Effector memory CD8-positive, alpha-beta T cell (primary cell): ENCODE data around the gene SETSIP.
"Not testable (repeated sequence)": the region's sequence is repeated elsewhere in the genome, so short reads cannot be mapped to it uniquely, and the experiment has no call there.

Source experiments
- ATAC-seq: fragments of 150-1000 bp; cut with Tn5 transposase; replicated peaks from 2 replicates; pipeline ENCODE4 v1.10.0; 2021; ENCODE audit warnings: mild to moderate bottlenecking, moderate library complexity
- DNase-seq, 3 experiments: peaks; one replicate each; pipeline ENCODE4 v3.0.0; 2021
- H3K27ac Mint-ChIP-seq, 2 donors: one replicate each; pipeline ENCODE4 v1.8.0; 2022; ENCODE audit warnings: mild to moderate bottlenecking in 2 of 2, mixed read lengths in 2 of 2, moderate library complexity in 2 of 2
- H3K27me3 Mint-ChIP-seq, 2 donors: one replicate each; pipeline ENCODE4 v1.8.0; 2022; ENCODE audit warnings: mixed read lengths in 2 of 2
- H3K36me3 Mint-ChIP-seq: one replicate; pipeline ENCODE4 v1.8.0; 2022; ENCODE audit warnings: mild to moderate bottlenecking, moderate library complexity, mixed read lengths; ENCODE audit not compliant: insufficient read depth
- H3K4me1 Mint-ChIP-seq, 2 donors: one replicate each; pipeline ENCODE4 v1.8.0; 2022; ENCODE audit warnings: low read depth in 2 of 2, mixed read lengths in 2 of 2
- H3K4me3 Mint-ChIP-seq, 2 donors: one replicate each; pipeline ENCODE4 v1.8.0; 2022; ENCODE audit warnings: mild to moderate bottlenecking in 2 of 2, mixed read lengths in 2 of 2, moderate library complexity in 2 of 2
- H3K9me3 Mint-ChIP-seq, 2 donors: one replicate each; pipeline ENCODE4 v1.8.0; 2022; ENCODE audit warnings: mixed read lengths in 2 of 2

SETSIP gene

GRCh38 chr1:92081031-92081430 lies 5.8 kb upstream of the SETSIP start:
- Mint-ChIP-seq H3K27me3 (no peaks in the 10 kb centered on the region), H3K4me1 (peaks cover 1 to 17% of the 10 kb centered on the region in 2 donors), H3K4me3 (peak overlapping the region; percentile 88 to 96), H3K9me3 (peaks cover 0 to 2% of the 10 kb centered on the region in 2 donors), H3K27ac (peak overlapping the region; percentile 90 to 91), H3K36me3 (no peaks in the 10 kb centered on the region)
- ATAC-seq (no peak), DNase-seq (no peak)

GRCh38 chr1:92080128-92080985 lies 5.1 kb upstream of the SETSIP start, which contains the start of gene BTBD8:
BTBD8 (plus strand) TSS chr1:92080345; CDS start chr1:92080572, 227 bp downstream.
- DNase-seq (peak; percentile 83 to 88 (median 84)), ATAC-seq (peak; percentile 94)
- peak within 1 kb of the TSS; percentile 90 to 91 for H3K27ac Mint-ChIP-seq
- peaks cover 1 to 17% of the 10 kb centered on the region in 2 donors for H3K4me1 Mint-ChIP-seq
- H3K27me3 Mint-ChIP-seq = no peaks in the 10 kb centered on the region
- H3K9me3 Mint-ChIP-seq = peaks cover 0 to 2% of the 10 kb centered on the region in 2 donors
- peak within 1 kb of the TSS; percentile 88 to 96 for H3K4me3 Mint-ChIP-seq
- H3K36me3 Mint-ChIP-seq = no peaks in the 10 kb centered on the region

- H3K36me3 Mint-ChIP-seq = no peaks in the 10 kb centered on the region
- peak overlapping the region in 1 of 2 donors; percentile 88 for H3K4me3 Mint-ChIP-seq
- H3K27ac Mint-ChIP-seq = no peak overlapping the region
- H3K9me3 Mint-ChIP-seq = no peaks in the 10 kb centered on the region
- no peak for DNase-seq
- ATAC-seq = no peak
- H3K27me3 Mint-ChIP-seq = no peaks in the 10 kb centered on the region
- peaks cover 3 to 17% of the 10 kb centered on the region in 2 donors for H3K4me1 Mint-ChIP-seq
Observed at GRCh38 chr1:92079441-92079840, 4.2 kb upstream of the SETSIP start.

- H3K27ac Mint-ChIP-seq, ATAC-seq, DNase-seq, H3K9me3 Mint-ChIP-seq, H3K27me3 Mint-ChIP-seq, H3K36me3 Mint-ChIP-seq, H3K4me3 Mint-ChIP-seq: not testable (repeated sequence)
- peaks cover 3 to 11% of the 10 kb centered on the region in 2 donors for H3K4me1 Mint-ChIP-seq
Observed at GRCh38 chr1:92078077-92078476, 2.9 kb upstream of the SETSIP start.

GRCh38 chr1:92076363-92076762 lies 1.2 kb upstream of the SETSIP start:
- DNase-seq = no peak
- no peaks in the 10 kb centered on the region for H3K27me3 Mint-ChIP-seq
- no peaks in the 10 kb centered on the region for H3K36me3 Mint-ChIP-seq
- H3K4me1 Mint-ChIP-seq = peaks cover 3 to 6% of the 10 kb centered on the region in 2 donors
- H3K9me3 Mint-ChIP-seq = no peaks in the 10 kb centered on the region
- ATAC-seq = no peak
- H3K27ac Mint-ChIP-seq = no peak overlapping the region
- no peak overlapping the region for H3K4me3 Mint-ChIP-seq

GRCh38 chr1:92074446-92074845 lies 765 bp downstream of the SETSIP start:
- not testable (repeated sequence) for H3K27ac Mint-ChIP-seq, DNase-seq, H3K4me1 Mint-ChIP-seq, H3K4me3 Mint-ChIP-seq, H3K9me3 Mint-ChIP-seq, H3K36me3 Mint-ChIP-seq, ATAC-seq, H3K27me3 Mint-ChIP-seq

GRCh38 chr1:92070892-92071291 lies 4.3 kb downstream of the SETSIP start:
- Mint-ChIP-seq H3K9me3 (no peaks in the 10 kb centered on the region), H3K4me1 (peaks cover 0 to 1% of the 10 kb centered on the region in 2 donors), H3K4me3 (no peak overlapping the region), H3K27ac (no peak overlapping the region), H3K27me3 (no peaks in the 10 kb centered on the region), H3K36me3 (no peaks in the 10 kb centered on the region)
- no peak for DNase-seq
- no peak for ATAC-seq

GRCh38 chr1:92066321-92066720 lies 8.9 kb downstream of the SETSIP start:
- no peak for DNase-seq
- H3K27ac Mint-ChIP-seq = no peak overlapping the region
- H3K9me3 Mint-ChIP-seq = no peaks in the 10 kb centered on the region
- no peak for ATAC-seq
- H3K36me3 Mint-ChIP-seq = no peaks in the 10 kb centered on the region
- no peaks in the 10 kb centered on the region for H3K4me1 Mint-ChIP-seq
- H3K27me3 Mint-ChIP-seq = no peaks in the 10 kb centered on the region
- no peak overlapping the region for H3K4me3 Mint-ChIP-seq

- no peaks in the 10 kb centered on the region for H3K27me3 Mint-ChIP-seq
- ATAC-seq (no peak), DNase-seq (no peak)
- H3K27ac Mint-ChIP-seq = no peak overlapping the region
- H3K4me1 Mint-ChIP-seq = no peaks in the 10 kb centered on the region
- H3K36me3 Mint-ChIP-seq = no peaks in the 10 kb centered on the region
- H3K4me3 Mint-ChIP-seq = no peak overlapping the region
- H3K9me3 Mint-ChIP-seq = no peaks in the 10 kb centered on the region
Observed at GRCh38 chr1:92065042-92065441, 10.2 kb downstream of the SETSIP start.

- ATAC-seq (no peak), DNase-seq (no peak)
- Mint-ChIP-seq H3K27me3 (no peaks in the 10 kb centered on the region), H3K4me1 (peaks cover 0 to 2% of the 10 kb centered on the region in 2 donors), H3K4me3 (no peak overlapping the region), H3K9me3 (no peaks in the 10 kb centered on the region), H3K27ac (no peak overlapping the region), H3K36me3 (no peaks in the 10 kb centered on the region)
Observed at GRCh38 chr1:92051948-92052347, 23.3 kb downstream of the SETSIP start.

GRCh38 chr1:92045766-92046495 lies 29.3 kb downstream of the SETSIP start:
- Mint-ChIP-seq H3K36me3 (no peaks in the 10 kb centered on the region), H3K27me3 (no peaks in the 10 kb centered on the region), H3K4me1 (peaks cover 0 to 3% of the 10 kb centered on the region in 2 donors), H3K27ac (no peak overlapping the region), H3K4me3 (no peak overlapping the region), H3K9me3 (no peaks in the 10 kb centered on the region)
- ATAC-seq = no peak
- no peak for DNase-seq

GRCh38 chr1:92043621-92044020 lies 31.6 kb downstream of the SETSIP start:
- Mint-ChIP-seq H3K27ac (no peak overlapping the region), H3K4me3 (no peak overlapping the region), H3K9me3 (no peaks in the 10 kb centered on the region), H3K36me3 (no peaks in the 10 kb centered on the region), H3K4me1 (peaks cover 0 to 3% of the 10 kb centered on the region in 2 donors), H3K27me3 (no peaks in the 10 kb centered on the region)
- DNase-seq (no peak), ATAC-seq (no peak)

- H3K4me3 Mint-ChIP-seq = no peak overlapping the region
- peaks cover 7 to 8% of the 10 kb centered on the region in 2 donors for H3K27me3 Mint-ChIP-seq
- no peak overlapping the region for H3K27ac Mint-ChIP-seq
- H3K9me3 Mint-ChIP-seq = no peaks in the 10 kb centered on the region
- peaks cover 3% of the 10 kb centered on the region for H3K36me3 Mint-ChIP-seq
- ATAC-seq (no peak), DNase-seq (no peak)
- no peaks in the 10 kb centered on the region for H3K4me1 Mint-ChIP-seq
Observed at GRCh38 chr1:92040971-92041370, 34.2 kb downstream of the SETSIP start.
